Ishikawa (cell line): Measurements from ENCODE around the gene INO80.

Experiments used
- CEBPB ChIP-seq: IDR thresholded peaks from 2 replicates; pipeline ENCODE4 v1.6.1; 2012
- NFIC ChIP-seq: IDR thresholded peaks from 2 replicates; pipeline ENCODE4 v1.6.1; 2012
- TCF12 ChIP-seq: IDR thresholded peaks from 2 replicates; pipeline ENCODE4 v1.6.1; 2012; ENCODE audit warnings: low read depth
- TEAD4 ChIP-seq: IDR thresholded peaks from 2 replicates; pipeline ENCODE4 v1.6.1; 2012
- TF ChIP-seq, protein P1 (sequence below): IDR thresholded peaks from 2 replicates; pipeline ENCODE4 v1.6.1; 2012; ENCODE audit warnings: low read depth, mild to moderate bottlenecking

DNA sequence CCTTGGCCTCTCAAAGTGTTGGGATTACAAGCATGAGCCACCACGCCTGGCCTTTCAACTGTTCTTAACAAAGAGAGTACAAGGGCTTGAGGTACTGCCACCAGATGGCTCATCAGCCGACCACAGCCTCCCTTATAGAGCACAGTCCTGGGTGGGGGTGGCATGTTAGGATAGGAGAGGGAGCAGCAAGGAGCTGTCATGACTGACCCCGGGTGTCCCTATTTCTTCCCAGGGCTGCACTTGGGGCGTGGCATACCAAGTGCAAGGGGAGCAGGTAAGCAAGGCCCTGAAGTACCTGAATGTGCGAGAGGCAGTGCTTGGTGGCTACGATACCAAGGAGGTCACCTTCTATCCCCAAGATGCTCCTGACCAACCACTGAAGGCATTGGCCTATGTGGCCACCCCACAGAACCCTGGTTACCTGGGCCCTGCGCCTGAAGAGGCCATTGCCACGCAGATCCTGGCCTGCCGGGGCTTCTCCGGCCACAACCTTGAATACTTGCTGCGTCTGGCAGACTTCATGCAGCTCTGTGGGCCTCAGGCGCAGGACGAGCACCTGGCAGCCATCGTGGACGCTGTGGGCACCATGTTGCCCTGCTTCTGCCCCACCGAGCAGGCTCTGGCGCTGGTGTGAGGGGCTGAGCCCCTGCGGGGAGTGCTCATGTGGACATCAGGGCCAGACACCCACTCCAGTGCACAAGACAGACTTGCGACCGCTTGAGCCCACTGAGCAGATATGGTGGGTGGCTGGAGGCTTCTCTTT lies 160.8 kb downstream of the INO80 start:
- TF ChIP-seq TEAD4 (no peak), CEBPB (no peak), TCF12 (no peak), NFIC (no peak)
- TF ChIP-seq, protein P1, sequence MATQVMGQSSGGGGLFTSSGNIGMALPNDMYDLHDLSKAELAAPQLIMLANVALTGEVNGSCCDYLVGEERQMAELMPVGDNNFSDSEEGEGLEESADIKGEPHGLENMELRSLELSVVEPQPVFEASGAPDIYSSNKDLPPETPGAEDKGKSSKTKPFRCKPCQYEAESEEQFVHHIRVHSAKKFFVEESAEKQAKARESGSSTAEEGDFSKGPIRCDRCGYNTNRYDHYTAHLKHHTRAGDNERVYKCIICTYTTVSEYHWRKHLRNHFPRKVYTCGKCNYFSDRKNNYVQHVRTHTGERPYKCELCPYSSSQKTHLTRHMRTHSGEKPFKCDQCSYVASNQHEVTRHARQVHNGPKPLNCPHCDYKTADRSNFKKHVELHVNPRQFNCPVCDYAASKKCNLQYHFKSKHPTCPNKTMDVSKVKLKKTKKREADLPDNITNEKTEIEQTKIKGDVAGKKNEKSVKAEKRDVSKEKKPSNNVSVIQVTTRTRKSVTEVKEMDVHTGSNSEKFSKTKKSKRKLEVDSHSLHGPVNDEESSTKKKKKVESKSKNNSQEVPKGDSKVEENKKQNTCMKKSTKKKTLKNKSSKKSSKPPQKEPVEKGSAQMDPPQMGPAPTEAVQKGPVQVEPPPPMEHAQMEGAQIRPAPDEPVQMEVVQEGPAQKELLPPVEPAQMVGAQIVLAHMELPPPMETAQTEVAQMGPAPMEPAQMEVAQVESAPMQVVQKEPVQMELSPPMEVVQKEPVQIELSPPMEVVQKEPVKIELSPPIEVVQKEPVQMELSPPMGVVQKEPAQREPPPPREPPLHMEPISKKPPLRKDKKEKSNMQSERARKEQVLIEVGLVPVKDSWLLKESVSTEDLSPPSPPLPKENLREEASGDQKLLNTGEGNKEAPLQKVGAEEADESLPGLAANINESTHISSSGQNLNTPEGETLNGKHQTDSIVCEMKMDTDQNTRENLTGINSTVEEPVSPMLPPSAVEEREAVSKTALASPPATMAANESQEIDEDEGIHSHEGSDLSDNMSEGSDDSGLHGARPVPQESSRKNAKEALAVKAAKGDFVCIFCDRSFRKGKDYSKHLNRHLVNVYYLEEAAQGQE: no peak
